ENCODE results near the gene CTDSP2. TPM values are rescaled to one million over a fixed set of nuclear protein-coding genes. Genes with fewer than 3 reads are reported as not detected.

Gene CTDSP2
- total RNA-seq, 2 donors from 2014 or later = 99.2 to 159 TPM

DNA sequence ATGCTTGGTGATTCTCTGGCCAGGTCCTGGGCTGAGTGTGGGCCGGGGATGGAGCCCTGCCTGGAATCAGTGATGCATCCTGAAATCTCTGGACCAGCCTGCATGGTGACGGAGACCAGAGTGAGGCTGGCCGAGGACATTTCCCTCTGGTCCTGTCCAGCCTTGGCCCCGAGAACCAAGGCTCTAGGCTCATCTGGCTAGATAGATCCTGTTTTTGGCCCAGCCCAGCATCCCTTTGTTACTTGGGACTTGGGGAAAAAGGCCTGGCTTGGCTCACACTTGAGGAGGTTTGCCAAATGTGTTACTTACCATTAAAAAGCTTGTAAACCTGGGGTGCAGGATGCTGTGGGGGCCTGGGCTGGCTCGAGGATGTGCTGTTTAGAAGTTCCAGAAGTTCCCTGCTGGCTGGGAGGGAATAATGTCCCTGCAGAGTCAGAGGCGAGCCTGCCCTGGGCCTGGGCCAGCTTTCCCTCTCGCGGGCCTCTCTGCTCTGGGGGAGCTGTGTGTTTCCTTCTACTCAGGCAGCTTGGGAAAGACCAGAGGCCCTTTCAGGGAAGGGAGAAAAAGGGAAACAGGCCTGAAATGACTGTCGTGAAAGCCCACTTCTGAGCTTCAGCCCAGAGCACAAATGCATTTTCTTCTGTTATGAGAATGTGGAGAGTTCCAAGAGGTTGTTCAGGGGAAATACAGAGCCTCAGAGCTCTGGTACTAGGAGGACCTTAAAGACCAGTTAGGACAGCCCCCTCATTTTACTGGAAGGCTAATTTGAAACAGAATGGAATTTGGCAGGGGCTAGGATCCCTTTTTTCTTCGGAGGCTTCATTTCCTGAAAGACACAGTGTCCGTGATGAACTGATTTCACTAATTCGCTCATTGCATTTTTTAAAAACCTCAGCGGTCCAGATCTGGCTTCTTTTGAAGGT lies 47.2 kb upstream of the CTDSP2 start:
- Histone ChIP-seq H3K27ac (peak overlapping the region; percentile 89 to 90), H3K4me3 (no peak overlapping the region), H3K9me3 (no peaks in the 10 kb centered on the region), H3K27me3 (replicated peaks; ENCODE audit: insufficient read depth) (no peaks in the 10 kb centered on the region), H3K4me1 (replicated peaks) (peaks cover 28% of the 10 kb centered on the region), H3K36me3 (no peaks in the 10 kb centered on the region)
- intact Hi-C loops (cut with DNase I) = loop anchor here (2.0 kb wide), 1 partner anchor 49 kb away; no protein-coding TSS in a partner anchor
- WGBS = 15% methylated on average over 13 of the region's 13 CpGs
- DNase-seq (ENCODE audit: low spot score) = peak; percentile 80
- peak; percentile 72 for TF ChIP-seq POLR2AphosphoS5 (IDR thresholded peaks at IDR 0.05)
- TF ChIP-seq, protein P1, sequence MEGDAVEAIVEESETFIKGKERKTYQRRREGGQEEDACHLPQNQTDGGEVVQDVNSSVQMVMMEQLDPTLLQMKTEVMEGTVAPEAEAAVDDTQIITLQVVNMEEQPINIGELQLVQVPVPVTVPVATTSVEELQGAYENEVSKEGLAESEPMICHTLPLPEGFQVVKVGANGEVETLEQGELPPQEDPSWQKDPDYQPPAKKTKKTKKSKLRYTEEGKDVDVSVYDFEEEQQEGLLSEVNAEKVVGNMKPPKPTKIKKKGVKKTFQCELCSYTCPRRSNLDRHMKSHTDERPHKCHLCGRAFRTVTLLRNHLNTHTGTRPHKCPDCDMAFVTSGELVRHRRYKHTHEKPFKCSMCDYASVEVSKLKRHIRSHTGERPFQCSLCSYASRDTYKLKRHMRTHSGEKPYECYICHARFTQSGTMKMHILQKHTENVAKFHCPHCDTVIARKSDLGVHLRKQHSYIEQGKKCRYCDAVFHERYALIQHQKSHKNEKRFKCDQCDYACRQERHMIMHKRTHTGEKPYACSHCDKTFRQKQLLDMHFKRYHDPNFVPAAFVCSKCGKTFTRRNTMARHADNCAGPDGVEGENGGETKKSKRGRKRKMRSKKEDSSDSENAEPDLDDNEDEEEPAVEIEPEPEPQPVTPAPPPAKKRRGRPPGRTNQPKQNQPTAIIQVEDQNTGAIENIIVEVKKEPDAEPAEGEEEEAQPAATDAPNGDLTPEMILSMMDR (IDR thresholded peaks at IDR 0.05) = peak in 1 of 4 experiments; percentile 34
- no peak for TF ChIP-seq POLR2A (IDR thresholded peaks at IDR 0.05)

DNA sequence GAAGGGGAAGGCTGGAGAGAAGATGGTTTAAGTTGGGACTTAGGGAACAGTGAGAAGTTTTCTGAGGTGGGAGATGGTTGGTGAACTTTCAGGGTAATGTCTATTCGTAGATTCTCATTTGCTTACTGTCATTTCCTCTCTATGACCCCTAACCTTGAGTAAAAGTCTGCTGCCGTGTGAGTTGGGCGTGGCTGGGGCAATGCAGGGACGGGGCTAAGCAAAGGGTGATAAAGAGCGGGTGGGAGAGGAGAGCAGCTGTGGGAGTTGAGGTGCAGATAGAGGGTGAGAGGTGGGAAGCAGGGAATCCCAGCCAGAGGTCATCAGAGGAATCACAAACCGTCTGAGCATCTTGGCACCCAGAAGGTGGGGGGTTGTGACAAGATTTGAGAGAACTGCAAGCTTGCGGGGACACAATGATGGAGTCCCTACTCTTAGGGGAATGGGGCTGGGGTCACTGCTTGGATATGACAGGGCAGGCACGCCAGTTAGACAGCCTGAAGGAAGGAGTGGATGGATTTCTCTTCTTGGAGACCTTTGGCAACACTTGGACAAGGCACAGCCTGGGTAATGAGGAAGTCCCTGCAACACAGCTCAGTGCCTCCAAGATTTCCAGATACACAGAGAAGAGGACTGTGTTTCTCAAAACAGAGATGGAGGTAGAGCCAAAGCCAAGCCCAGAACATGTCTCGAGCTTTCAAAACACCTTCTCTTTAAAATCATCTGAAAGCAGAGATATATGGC lies 45.9 kb upstream of the CTDSP2 start:
- no peak for DNase-seq (ENCODE audit: low spot score)
- intact Hi-C loops (cut with DNase I) = loop anchor here (2.0 kb wide), 1 partner anchor 48 kb away; no protein-coding TSS in a partner anchor
- Histone ChIP-seq H3K27me3 (replicated peaks; ENCODE audit: insufficient read depth) (no peaks in the 10 kb centered on the region), H3K9me3 (no peaks in the 10 kb centered on the region), H3K27ac (peak overlapping the region; percentile 89 to 90), H3K4me1 (replicated peaks) (peaks cover 29% of the 10 kb centered on the region), H3K36me3 (no peaks in the 10 kb centered on the region), H3K4me3 (no peak overlapping the region)
- TF ChIP-seq, protein P1 (IDR thresholded peaks at IDR 0.05) = no peak
- TF ChIP-seq POLR2A (IDR thresholded peaks at IDR 0.05) = no peak
- TF ChIP-seq POLR2AphosphoS5 (IDR thresholded peaks at IDR 0.05) = no peak
- WGBS = 79% methylated on average over 9 of the region's 9 CpGs

DNA sequence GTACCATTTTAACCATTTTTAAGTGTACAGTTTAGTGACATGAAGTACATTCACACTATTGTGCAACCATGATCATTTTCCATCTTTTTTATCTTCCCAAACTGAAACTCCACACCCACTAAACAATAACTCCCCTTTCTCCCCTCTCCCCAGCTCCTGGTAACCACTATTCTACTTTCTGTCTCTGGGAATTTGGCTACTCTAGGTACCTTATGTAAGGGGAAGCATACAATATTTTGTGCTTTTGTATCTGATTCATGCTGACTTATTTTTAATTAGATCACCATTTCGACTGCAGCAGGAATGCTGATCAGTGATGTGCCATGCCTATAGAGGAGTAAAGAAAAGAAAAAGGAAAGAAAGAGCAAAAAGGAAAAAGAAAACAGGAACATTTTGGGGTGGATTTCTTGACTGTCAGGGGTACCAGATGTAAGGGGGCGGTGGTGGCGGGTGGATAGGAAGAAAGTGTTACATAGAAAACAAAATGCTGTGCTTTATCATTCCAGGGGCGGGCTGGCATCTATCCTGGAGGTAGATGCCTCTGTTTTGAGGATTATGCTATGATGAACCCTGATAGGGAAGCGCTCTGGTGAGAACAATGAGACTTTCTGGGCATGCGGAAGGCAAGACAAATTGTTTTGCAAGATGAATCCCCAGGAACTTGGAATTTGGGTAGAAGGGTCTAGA lies 45.2 kb upstream of the CTDSP2 start:
- Histone ChIP-seq H3K9me3 (no peaks in the 10 kb centered on the region), H3K27ac (peak overlapping the region; percentile 2 to 89), H3K27me3 (replicated peaks; ENCODE audit: insufficient read depth) (no peaks in the 10 kb centered on the region), H3K4me3 (no peak overlapping the region), H3K4me1 (replicated peaks) (peaks cover 28% of the 10 kb centered on the region), H3K36me3 (no peaks in the 10 kb centered on the region)
- no peak for DNase-seq (ENCODE audit: low spot score)
- intact Hi-C loops (cut with DNase I) = loop anchor here (2.0 kb wide), 1 partner anchor 47 kb away; no protein-coding TSS in a partner anchor
- no peak for TF ChIP-seq POLR2AphosphoS5 (IDR thresholded peaks at IDR 0.05)
- 88% methylated on average over 6 of the region's 6 CpGs for WGBS

DNA sequence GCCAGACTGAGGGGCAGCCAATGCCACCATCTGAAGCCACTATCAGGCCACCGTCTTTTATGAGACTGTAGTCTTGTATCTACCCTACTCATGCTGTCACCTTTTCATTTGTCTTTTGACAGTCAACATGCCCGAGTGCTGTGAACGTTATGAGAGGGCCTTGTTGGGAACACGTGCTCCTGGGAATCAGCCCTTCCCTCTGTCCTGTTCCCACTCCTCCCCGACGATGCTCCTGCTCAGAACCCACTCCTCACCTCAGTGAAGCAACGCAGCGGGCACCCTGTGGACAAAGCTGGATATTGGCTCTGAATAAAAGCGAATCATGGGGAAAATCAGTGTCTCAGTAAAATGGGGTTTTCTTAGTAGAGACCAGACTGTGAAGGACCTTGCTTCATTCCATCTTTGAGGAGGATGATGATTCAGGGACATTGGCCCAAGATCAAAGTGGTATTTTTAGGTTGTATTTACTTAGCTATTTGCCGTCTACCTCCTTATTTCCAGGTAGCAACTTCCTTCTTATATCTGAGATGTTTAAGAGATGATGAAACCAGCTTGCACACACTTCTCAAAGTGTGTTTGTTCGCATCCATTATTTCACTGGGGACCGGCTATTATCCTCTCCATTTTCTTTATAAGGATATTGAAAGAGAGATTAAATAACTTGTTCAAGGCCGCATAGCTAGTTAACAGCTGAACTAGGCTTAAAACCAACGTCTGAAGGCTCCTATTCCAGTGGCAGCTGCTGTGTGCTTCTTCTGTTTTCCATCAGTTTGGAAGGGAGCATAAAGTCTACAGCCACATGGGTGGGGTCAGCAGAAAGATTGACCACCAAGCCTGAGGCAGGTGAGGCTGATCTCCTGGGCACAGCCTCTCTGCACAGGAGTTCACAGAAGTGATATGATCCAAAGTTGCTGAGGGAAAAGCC lies 43.9 kb upstream of the CTDSP2 start:
- Histone ChIP-seq H3K4me3 (no peak overlapping the region), H3K27me3 (replicated peaks; ENCODE audit: insufficient read depth) (no peaks in the 10 kb centered on the region), H3K4me1 (replicated peaks) (peaks cover 22% of the 10 kb centered on the region), H3K36me3 (no peaks in the 10 kb centered on the region), H3K9me3 (no peaks in the 10 kb centered on the region), H3K27ac (peak overlapping the region; percentile 72 to 76)
- 48% methylated on average over 14 of the region's 14 CpGs for WGBS
- TF ChIP-seq POLR2AphosphoS5 (IDR thresholded peaks at IDR 0.05) (peak; percentile 61), POLR2A (IDR thresholded peaks at IDR 0.05) (no peak)
- intact Hi-C loops (cut with DNase I) = no loop called here
- DNase-seq (ENCODE audit: low spot score) = no peak

DNA sequence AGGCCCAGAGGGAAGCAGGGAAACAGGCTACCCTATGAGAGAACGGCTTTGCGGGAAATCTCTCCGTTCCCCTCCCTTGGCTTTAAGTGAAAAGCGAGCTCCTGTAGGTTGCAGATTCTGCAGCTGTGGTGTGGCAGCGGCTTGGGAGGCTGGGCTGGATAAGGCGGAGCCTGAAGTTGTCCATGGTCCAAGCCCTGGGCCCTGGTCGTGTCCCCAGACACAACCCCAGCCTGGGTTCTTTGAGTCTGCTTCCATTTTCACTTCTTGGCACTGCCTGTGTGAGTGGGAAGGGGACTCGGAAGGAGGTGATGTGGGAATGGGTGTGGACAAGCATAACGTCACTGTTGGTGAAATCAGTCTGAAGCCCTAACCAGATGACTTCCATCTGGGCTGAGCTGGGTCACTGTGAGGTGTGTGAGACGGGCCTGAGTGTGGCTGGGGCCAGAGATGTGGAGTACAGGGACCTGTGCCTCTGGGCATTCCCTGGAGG lies 43.0 kb upstream of the CTDSP2 start:
- no peak overlapping the region for H3K4me3 ChIP-seq
- H3K9me3 ChIP-seq = no peaks in the 10 kb centered on the region
- no peak for DNase-seq (ENCODE audit: low spot score)
- H3K27ac ChIP-seq = peak overlapping the region; percentile 72 to 76
- no peaks in the 10 kb centered on the region for H3K36me3 ChIP-seq
- peak; percentile 44 for TF ChIP-seq POLR2A (IDR thresholded peaks at IDR 0.05)
- TF ChIP-seq POLR2AphosphoS5 (IDR thresholded peaks at IDR 0.05) = peak; percentile 38
- TF ChIP-seq, protein P1 (IDR thresholded peaks at IDR 0.05) = no peak
- intact Hi-C loops (cut with DNase I) = no loop called here
- no peaks in the 10 kb centered on the region for H3K27me3 ChIP-seq (replicated peaks; ENCODE audit: insufficient read depth)
- peaks cover 16% of the 10 kb centered on the region for H3K4me1 ChIP-seq (replicated peaks)
- WGBS = 26% methylated on average over 10 of the region's 10 CpGs
